Left cardiac atrium (tissue), 4 donors: Measurements from ENCODE around the gene STARD5. TPM values are rescaled to one million over a fixed set of nuclear protein-coding genes. Genes with fewer than 3 reads are reported as not detected.
A peak's percentile ranks its signal among the peaks of the same experiment; 100 is the strongest.

Source experiments
- ATAC-seq, 2 donors: fragments of 200-7000 bp; cut with Tn5 transposase; one replicate each; pipeline ENCODE4 v1.9.1; 2020; ENCODE audit warnings: mild to moderate bottlenecking in 2 of 2, moderate library complexity in 2 of 2
- DNase-seq: peaks from one replicate; pipeline ENCODE4 v3.0.0-alpha.2; 2020
- intact Hi-C, 2 donors: fragments of 100-400 bp; cut with DNase I; formaldehyde crosslinking; loops; one replicate each; pipeline versions ENCODE4 v1.14.1 to v1.15.1; 2022 to 2023
- total RNA-seq, 2 donors: library from RNA; stranded (reverse); fragmentation: NEBNext Ultra II Directional; extraction: Animal tissue kit (Norgen Biotek cat#: 25700); gene quantifications; one replicate each; pipeline ENCODE4 v1.2.1, GENCODE V29; 2021
- donor health status: DM: no; HTN: yes; CAD: no.
- donor health status: DM: no; HTN: yes; CAD: no; lungs with severe emphysema.
- donor health status: DM: yes; HTN: yes; CAD: no.
- donor health status: Dilated cardiomyopathy.

Gene STARD5
- total RNA-seq, 2 donors from 2014 or later = 2.0 to 5.7 TPM

DNA sequence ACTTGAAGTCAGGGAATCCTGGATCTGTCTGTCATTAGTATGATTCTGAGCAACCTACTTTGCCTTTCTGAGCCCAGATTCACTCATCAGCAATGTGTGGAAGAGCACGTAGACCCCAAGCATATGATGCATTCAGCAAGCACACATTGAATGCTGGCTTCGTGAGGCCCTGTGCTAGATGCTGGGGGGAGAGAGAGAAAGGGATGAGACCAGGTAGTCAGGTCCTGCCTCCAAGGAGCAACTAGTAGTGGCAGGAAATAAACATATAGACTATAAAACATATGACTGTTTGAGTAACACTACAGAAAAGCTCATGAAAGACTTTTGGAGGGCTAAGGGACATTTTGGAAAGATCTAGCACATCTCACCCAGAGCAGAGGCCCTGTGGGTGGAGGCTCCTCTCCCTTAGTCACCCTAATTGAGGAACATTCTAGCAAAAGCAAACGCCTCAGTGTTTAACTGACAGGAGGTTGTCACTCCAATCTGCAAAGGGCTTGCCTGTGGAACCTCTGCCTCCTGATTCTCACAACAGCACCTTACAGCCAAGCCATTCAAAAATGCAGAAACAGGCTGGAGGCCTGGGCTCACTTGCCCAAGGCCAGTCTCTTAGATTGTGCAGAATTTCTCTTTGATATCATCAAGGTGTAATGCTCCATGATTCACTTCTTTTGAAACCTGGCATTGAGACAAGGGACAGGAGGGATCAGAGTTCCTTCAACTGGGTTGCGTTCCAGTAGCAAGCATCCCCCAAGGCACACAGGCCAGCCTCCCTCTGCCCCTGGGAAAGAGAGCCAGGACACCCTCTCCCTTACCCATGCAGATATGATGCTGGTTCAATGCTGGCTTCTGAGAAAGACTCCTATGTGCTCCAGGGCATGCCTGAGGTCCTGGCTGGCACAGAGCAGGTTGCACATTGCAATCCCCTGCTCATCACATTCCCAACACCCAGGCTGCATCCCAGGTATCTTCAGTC, 26.1 kb downstream of the STARD5 start:
- no peak for ATAC-seq
- intact Hi-C loops = no loop called here

DNA sequence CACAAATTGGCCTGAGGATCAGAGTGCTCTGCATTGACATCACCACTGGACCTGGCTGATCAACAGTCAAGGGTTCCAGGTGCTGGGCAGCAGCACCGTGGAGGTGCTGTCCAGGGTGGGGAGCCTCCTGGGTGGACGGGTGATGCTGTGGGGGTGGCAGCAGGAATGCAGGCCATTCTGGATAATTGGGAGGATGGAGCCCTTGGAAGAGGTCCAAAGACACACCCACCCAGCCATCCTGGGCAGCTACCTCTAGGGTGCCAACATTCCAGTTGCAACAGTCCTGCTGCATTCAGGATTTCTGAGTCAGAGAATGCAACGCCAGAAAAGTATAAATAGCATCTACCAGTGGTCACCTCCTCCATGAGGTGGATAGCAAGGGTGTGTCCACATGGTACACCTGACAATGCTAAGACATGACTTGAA, 26.8 kb downstream of the STARD5 start:
- peak in 1 of 2 donors; percentile 77 for ATAC-seq
- intact Hi-C loops = no loop called here
- peak; percentile 43 for DNase-seq

More for the DNA sequence above, 26.1 kb downstream of the STARD5 start:
- no peak for DNase-seq

GRCh38 chr15:81296673-81297072, 27.3 kb downstream of the STARD5 start:
- intact Hi-C loops = no loop called here
- ATAC-seq (peak; percentile 58 to 86), DNase-seq (peak; percentile 54)

GRCh38 chr15:81296186-81296585, 27.8 kb downstream of the STARD5 start:
- intact Hi-C loops = no loop called here
- DNase-seq (no peak), ATAC-seq (no peak)

GRCh38 chr15:81295486-81296121, 28.3 kb downstream of the STARD5 start:
- DNase-seq = no peak
- ATAC-seq = no peak
- intact Hi-C loops = no loop called here

DNA sequence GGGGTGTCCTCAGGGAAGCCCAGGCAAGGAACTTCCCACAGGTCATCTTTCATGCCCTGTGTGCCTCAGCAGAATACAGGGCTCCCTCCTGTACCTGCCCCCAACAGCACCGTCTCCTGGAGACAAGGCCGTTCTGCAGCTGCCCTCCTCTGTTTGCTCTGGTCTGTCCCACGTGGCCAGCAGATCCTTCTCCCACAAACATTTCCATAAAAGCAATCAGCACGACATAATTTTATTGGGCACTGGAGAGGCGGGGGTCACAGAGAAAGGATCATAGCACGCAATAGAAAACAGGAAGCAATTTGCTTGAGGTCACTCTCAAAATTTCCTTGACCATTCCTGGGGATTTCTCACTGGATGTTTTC, 29.4 kb downstream of the STARD5 start:
- no peak for ATAC-seq
- no peak for DNase-seq
- intact Hi-C loops = no loop called here

GRCh38 chr15:81293728-81294515, 30.0 kb downstream of the STARD5 start:
- intact Hi-C loops = no loop called here
- DNase-seq (no peak), ATAC-seq (peak; percentile 6 to 25)

GRCh38 chr15:81292523-81293001, 31.4 kb downstream of the STARD5 start:
- DNase-seq (peak; percentile 43), ATAC-seq (no peak)
- intact Hi-C loops = no loop called here

- intact Hi-C loops = no loop called here
- no peak for ATAC-seq
- DNase-seq = no peak
Measured at GRCh38 chr15:81291916-81292522, 31.9 kb downstream of the STARD5 start.

DNA sequence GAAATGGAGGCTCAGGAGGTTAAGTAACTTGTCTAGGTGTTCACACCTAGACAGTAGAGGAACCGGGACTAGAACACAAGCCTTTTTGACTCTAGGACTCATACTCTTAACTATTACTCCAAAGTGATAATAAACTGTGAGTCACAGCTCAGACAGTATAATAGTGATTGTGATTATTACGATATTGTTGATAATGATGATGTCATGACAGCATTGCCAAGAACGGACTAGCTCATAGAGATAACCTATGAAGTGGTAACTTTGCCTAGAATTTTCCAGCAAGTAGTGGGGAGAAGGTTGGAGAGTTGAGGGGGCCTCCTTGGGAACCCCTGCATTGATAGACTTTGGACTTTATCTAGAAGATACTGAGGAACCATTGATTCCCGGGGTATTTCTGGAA, 34.0 kb downstream of the STARD5 start:
- ATAC-seq = no peak
- intact Hi-C loops = loop anchor here in 1 of 2 donors (10.0 kb wide), 1 partner anchor 45 kb away; no protein-coding TSS in a partner anchor

DNA sequence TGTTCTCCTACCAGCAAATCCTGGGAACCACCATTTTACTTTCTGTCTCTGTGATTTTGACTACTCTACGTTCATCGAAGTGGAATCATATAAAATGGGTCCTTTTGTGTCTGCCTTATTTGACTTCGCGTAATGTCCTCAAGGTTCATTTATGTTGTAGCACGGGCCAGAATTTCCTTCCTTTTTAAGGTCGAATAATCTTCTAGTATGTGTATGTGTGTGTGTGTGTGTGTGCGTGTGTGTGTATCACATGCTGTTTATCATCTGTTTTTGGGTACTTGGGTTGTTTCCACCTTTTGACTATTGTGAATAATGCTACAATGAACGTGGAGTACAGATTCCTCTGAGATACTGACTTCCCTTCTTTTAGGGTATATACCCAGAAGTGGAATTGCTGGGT, 35.3 kb downstream of the STARD5 start:
- ATAC-seq = no peak
- intact Hi-C loops = loop anchor here in 1 of 2 donors (10.0 kb wide), 1 partner anchor 46 kb away; no protein-coding TSS in a partner anchor
- no peak for DNase-seq

More for the DNA sequence above, 34.0 kb downstream of the STARD5 start:
- no peak for DNase-seq

- DNase-seq (no peak), ATAC-seq (no peak)
- intact Hi-C loops = loop anchor here in 1 of 2 donors (10.0 kb wide), 1 partner anchor 47 kb away; no protein-coding TSS in a partner anchor
Measured at GRCh38 chr15:81288040-81288439, 35.9 kb downstream of the STARD5 start.

DNA sequence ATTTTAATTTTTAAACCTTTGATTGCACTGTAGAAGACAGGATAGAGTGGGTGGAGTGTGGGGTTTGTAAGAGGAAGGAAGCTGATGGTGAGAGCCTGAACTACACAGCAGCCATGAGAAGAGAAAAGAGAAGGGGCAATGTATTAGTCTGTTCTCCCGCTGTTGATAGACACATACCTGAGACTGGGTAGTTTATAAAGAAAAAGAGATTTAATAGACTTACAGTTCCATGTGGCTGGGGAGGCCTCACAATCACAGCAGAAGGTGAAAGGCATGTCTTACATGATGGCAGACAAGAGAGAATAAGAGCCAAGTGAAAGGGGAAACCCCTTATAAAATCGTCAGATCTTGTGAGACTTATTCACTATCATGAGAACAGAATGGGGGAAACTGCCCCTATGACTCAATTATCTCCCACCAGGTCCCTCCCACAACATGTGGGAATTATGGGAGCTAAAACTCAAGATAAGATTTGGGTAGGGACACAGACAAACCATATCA, 37.3 kb downstream of the STARD5 start:
- intact Hi-C loops = loop anchor here in 1 of 2 donors (10.0 kb wide), 1 partner anchor 48 kb away; no protein-coding TSS in a partner anchor
- DNase-seq = no peak
- ATAC-seq = peak; percentile 34

- no peak for DNase-seq
- intact Hi-C loops = loop anchor here in 1 of 2 donors (10.0 kb wide), 1 partner anchor 49 kb away; no protein-coding TSS in a partner anchor
Measured at GRCh38 chr15:81285461-81285860, 38.5 kb downstream of the STARD5 start.

GRCh38 chr15:81284256-81285031, 39.5 kb downstream of the STARD5 start:
- ATAC-seq (no peak), DNase-seq (no peak)
- intact Hi-C loops = loop anchor here in 1 of 2 donors (10.0 kb wide), 1 partner anchor 50 kb away; no protein-coding TSS in a partner anchor

More at GRCh38 chr15:81285461-81285860, 38.5 kb downstream of the STARD5 start:
- ATAC-seq = no peak

- DNase-seq (no peak), ATAC-seq (no peak)
- intact Hi-C loops = loop anchor here in 1 of 2 donors (10.0 kb wide), 1 partner anchor 52 kb away; no protein-coding TSS in a partner anchor
Measured at GRCh38 chr15:81282911-81283310, 41.0 kb downstream of the STARD5 start.

- DNase-seq (no peak), ATAC-seq (no peak)
- intact Hi-C loops = loop anchor here in 1 of 2 donors (10.0 kb wide), 1 partner anchor 52 kb away; no protein-coding TSS in a partner anchor
Measured at GRCh38 chr15:81282606-81282895, 41.4 kb downstream of the STARD5 start.
